RCC 7860 (cell line): ENCODE results near the gene CRISPLD2.

Source experiments
- DNase-seq: peaks from one replicate; pipeline ENCODE4 v3.0.0-alpha.2; 2015; ENCODE audit warnings: low spot score
- FAIRE-seq: peaks from 2 replicates; lab custom pipeline; 2012; peaks lifted over from hg19 to GRCh38; lab: Jason Lieb, UNC

The CRISPLD2 gene

GRCh38 chr16:84819644-84820304 is at the start of gene CRISPLD2:
CRISPLD2 (plus strand) TSS chr16:84819985; CDS start chr16:84838496, 18,511 bp downstream.
- DNase-seq (no peak), FAIRE-seq (no peak)

- FAIRE-seq, result no peak
Observed at GRCh38 chr16:84773312-84773711, 46.5 kb upstream of the CRISPLD2 start.

GRCh38 chr16:84774810-84775209 is 45.0 kb upstream of the CRISPLD2 start:
- no peak for DNase-seq
- no peak for FAIRE-seq

More at GRCh38 chr16:84773312-84773711, 46.5 kb upstream of the CRISPLD2 start:
- DNase-seq, result no peak

- FAIRE-seq (no peak), DNase-seq (no peak)
Observed at GRCh38 chr16:84775262-84775810, 44.4 kb upstream of the CRISPLD2 start.

GRCh38 chr16:84777435-84777834 is 42.4 kb upstream of the CRISPLD2 start:
- DNase-seq, result no peak
- FAIRE-seq, result no peak

GRCh38 chr16:84778720-84779119 is 41.1 kb upstream of the CRISPLD2 start:
- no peak for DNase-seq
- FAIRE-seq, result no peak

- DNase-seq (no peak), FAIRE-seq (no peak)
Observed at GRCh38 chr16:84780063-84780462, 39.7 kb upstream of the CRISPLD2 start.

- DNase-seq (no peak), FAIRE-seq (no peak)
Observed at GRCh38 chr16:84780544-84781376, 39.0 kb upstream of the CRISPLD2 start.

GRCh38 chr16:84782846-84783245 is 36.9 kb upstream of the CRISPLD2 start:
- DNase-seq (no peak), FAIRE-seq (no peak)

- DNase-seq, result no peak
- FAIRE-seq, result no peak
Observed at GRCh38 chr16:84785843-84786581, 33.8 kb upstream of the CRISPLD2 start.

GRCh38 chr16:84786605-84787262 is 33.1 kb upstream of the CRISPLD2 start:
- FAIRE-seq (no peak), DNase-seq (no peak)

GRCh38 chr16:84787263-84787622 is 32.5 kb upstream of the CRISPLD2 start:
- DNase-seq, result no peak
- no peak for FAIRE-seq

GRCh38 chr16:84788920-84789391 is 30.8 kb upstream of the CRISPLD2 start:
- DNase-seq, result no peak
- FAIRE-seq, result no peak

GRCh38 chr16:84789431-84789830 is 30.4 kb upstream of the CRISPLD2 start:
- no peak for DNase-seq
- FAIRE-seq, result no peak

- FAIRE-seq (no peak), DNase-seq (no peak)
Observed at GRCh38 chr16:84790301-84790700, 29.5 kb upstream of the CRISPLD2 start.

- DNase-seq, result no peak
- no peak for FAIRE-seq
Observed at GRCh38 chr16:84791088-84791487, 28.7 kb upstream of the CRISPLD2 start.

- FAIRE-seq (no peak), DNase-seq (no peak)
Observed at GRCh38 chr16:84791501-84791900, 28.3 kb upstream of the CRISPLD2 start.

- FAIRE-seq (no peak), DNase-seq (no peak)
Observed at GRCh38 chr16:84794186-84794585, 25.6 kb upstream of the CRISPLD2 start.

GRCh38 chr16:84794626-84795025 is 25.2 kb upstream of the CRISPLD2 start:
- DNase-seq (no peak), FAIRE-seq (no peak)

GRCh38 chr16:84795329-84796053 is 24.3 kb upstream of the CRISPLD2 start:
- peak; percentile 64 for DNase-seq
- no peak for FAIRE-seq
